ENCODE data around the gene EML1. TPM values are rescaled to one million over a fixed set of nuclear protein-coding genes. Genes with fewer than 3 reads are reported as not detected.

The EML1 gene
- total RNA-seq, 4 donors from 2014 or later, result 11.0 to 57.5 (median 24.5) TPM

DNA sequence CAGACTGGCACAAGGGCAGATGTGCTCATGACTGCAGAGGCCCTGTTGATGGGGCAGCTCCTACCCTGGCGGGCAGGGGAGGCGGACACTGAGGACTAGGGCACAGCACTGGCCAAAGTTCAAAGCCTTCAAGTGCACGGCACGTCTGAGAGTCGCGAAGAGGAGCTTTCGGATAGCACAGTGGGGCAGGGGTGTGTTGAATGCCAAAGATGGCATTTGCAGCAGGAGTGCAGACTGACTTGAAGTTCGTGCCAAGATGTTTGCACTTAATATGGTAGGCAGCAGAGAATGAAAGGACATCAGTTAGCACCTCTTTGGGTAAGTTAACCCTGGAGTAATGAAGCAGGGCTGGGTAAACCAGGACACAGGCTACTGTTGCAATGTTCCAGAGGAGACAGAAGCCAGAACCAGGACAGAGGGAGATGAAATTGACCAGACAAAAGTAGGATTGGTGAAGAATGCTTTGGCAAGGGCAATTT, 6.7 kb upstream of the EML1 start:
- TF ChIP-seq, protein P1, sequence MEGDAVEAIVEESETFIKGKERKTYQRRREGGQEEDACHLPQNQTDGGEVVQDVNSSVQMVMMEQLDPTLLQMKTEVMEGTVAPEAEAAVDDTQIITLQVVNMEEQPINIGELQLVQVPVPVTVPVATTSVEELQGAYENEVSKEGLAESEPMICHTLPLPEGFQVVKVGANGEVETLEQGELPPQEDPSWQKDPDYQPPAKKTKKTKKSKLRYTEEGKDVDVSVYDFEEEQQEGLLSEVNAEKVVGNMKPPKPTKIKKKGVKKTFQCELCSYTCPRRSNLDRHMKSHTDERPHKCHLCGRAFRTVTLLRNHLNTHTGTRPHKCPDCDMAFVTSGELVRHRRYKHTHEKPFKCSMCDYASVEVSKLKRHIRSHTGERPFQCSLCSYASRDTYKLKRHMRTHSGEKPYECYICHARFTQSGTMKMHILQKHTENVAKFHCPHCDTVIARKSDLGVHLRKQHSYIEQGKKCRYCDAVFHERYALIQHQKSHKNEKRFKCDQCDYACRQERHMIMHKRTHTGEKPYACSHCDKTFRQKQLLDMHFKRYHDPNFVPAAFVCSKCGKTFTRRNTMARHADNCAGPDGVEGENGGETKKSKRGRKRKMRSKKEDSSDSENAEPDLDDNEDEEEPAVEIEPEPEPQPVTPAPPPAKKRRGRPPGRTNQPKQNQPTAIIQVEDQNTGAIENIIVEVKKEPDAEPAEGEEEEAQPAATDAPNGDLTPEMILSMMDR (IDR thresholded peaks at IDR 0.05; ENCODE audit: low read depth), result no peak

DNA sequence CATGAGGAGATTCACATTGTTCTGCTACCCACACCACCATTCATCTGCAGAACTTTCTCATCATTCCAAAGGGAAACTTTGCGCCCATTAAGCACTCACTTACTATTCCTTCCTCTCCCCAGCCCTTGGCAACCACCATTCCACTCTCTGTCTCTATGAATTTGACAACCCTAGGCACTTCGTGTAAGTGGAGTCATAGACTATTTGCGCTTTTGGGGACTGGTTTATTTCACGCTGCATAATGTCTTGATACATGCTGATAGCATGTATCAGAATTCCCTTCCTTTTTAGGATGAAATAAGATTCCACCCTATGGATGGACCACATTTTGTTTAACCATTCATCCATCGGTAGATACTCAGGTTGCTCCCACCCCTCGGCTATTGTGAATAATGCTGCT, 4.5 kb upstream of the EML1 start:
- TF ChIP-seq, protein P1 (IDR thresholded peaks at IDR 0.05; ENCODE audit: low read depth), result no peak

DNA sequence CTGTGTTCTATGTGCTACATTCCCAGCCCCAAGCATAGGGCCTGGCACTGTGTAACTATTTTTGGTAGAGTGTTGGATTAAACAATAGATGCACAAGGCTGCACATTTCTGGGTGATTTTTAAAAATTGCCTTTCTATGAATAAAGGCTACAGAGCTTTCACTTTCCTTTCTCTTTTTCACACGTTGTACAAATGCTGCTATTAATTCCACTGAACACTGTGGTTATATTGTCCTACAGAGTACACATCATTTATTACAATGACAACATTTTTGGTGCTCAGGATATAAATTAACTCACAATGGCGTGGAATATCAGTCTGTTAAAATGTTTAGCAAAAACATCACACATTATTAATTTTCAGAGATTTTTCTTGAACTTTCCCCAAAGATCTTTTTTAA, 3.6 kb upstream of the EML1 start:
- TF ChIP-seq, protein P1 (IDR thresholded peaks at IDR 0.05; ENCODE audit: low read depth), result no peak

DNA sequence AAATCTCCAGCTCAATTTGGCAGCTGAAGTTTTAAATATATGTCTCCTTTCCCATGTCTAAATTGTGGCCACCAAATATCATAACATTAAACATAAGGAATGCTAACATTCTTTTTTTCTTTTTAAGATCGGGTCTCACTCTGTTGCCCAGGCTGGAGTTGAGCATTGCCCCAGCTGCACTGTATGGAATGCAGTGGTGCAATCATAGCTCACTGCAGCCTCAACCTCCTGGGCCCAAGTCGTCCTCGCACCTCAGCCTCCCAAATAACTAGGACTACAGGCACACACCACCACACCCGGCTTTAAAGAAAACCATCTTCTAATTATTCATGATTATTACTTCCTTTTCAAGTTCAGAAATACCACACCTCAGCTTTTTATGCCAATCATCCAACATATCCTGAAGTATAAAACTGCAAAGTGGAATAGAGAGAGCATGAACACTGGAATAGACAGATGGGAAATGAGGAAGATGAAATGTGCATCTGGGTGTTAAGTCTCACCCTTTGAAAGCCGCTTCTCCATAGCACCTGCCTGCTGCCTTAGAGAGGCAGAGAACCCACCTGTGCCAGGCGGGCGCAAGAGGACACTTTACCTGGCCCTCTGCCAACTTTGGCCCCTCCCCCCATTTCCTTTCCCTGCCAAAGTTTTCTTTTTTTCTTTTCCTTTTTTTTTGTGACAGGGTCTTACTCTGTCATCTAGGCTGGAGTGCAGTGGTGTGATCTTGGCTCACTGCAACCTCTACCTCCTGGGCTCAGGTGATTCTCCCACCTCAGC, 2.8 kb upstream of the EML1 start:
- TF ChIP-seq, protein P1 (IDR thresholded peaks at IDR 0.05; ENCODE audit: low read depth), result no peak

GRCh38 chr14:99790978-99791376, 2.2 kb upstream of the EML1 start:
- TF ChIP-seq, protein P1 (IDR thresholded peaks at IDR 0.05; ENCODE audit: low read depth), result no peak

DNA sequence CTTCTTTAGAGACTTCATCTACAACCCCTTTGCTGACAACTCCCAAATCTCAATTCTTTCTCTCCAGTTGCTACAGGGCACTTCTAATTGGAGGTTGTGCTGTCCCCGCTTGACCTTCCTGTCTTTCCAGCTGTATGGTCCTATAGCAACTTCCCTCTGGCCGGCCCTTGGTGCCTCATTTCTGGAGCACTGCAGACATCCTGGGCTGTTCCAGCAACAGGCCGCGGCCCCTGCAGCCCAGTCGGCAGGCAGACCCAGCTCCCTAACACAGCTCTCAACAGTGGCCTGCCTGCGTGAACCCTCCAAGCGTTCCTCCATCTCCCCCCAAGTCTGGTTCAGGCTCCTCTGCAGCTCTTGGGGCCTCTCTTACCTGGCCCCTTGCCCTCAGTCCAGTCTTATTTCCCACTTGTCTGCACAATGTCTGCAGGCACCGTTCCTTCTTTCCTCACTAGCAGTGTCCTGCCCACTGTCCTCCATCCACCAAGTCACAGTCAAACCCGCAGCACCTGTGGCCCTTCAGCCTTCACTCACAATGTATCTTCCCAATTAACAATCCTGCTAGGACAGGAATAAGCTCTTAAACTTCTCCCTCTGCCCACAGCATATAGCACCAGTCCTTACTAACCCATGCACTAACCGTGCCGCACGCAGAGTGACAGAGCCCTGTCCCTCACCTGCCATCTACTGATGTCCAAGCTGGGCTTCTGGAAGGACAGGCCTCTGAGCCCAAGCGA, 1.6 kb upstream of the EML1 start:
- TF ChIP-seq, protein P1 (IDR thresholded peaks at IDR 0.05; ENCODE audit: low read depth), result no peak

- TF ChIP-seq, protein P1 (IDR thresholded peaks at IDR 0.05; ENCODE audit: low read depth), result no peak
Measured at GRCh38 chr14:99792210-99792535, 1.0 kb upstream of the EML1 start.

All from subcutaneous adipose tissue (tissue), 4 donors.